Measurements from ENCODE around the gene PSME4. TPM values are rescaled to one million over a fixed set of nuclear protein-coding genes. Genes with fewer than 3 reads are reported as not detected.
"Not testable (repeated sequence)": the region's sequence is repeated elsewhere in the genome, so short reads cannot be mapped to it uniquely, and the experiment has no call there.

Gene PSME4
- polyA plus RNA-seq, 6 donors from 2014 or later: 5.2 to 12.4 (median 7.2) TPM

- Mint-ChIP-seq H3K27me3 (no peaks in the 10 kb centered on the region), H3K27ac (peak overlapping the region in 3 of 6 donors; percentile 59 to 72 (median 67)), H3K36me3 (peaks cover 0 to 14% of the 10 kb centered on the region in 2 donors), H3K9me3 (no peaks in the 10 kb centered on the region), H3K4me3 (no peak overlapping the region), H3K4me1 (peaks cover 15 to 69% (median 46%) of the 10 kb centered on the region in 3 donors)
- ATAC-seq (ENCODE audit: low read depth in 2 of 2) (no peak), DNase-seq (no peak)
These were observed 18.3 kb downstream of the PSME4 start for GRCh38 chr2:53952519-53952918.

GRCh38 chr2:53949457-53949856 lies 21.3 kb downstream of the PSME4 start:
- Mint-ChIP-seq H3K4me3 (peak overlapping the region in 2 of 8 donors; percentile 35 to 59), H3K27ac (peak overlapping the region in 3 of 6 donors; percentile 5 to 34 (median 11)), H3K36me3 (peaks cover 11 to 28% of the 10 kb centered on the region in 2 donors), H3K4me1 (peaks cover 34 to 82% (median 58%) of the 10 kb centered on the region in 3 donors), H3K27me3 (no peaks in the 10 kb centered on the region), H3K9me3 (peaks cover 0 to 2% (median 0%) of the 10 kb centered on the region in 7 donors)
- DNase-seq: no peak
- ATAC-seq (ENCODE audit: low read depth in 2 of 2): peak; percentile 48 to 67

GRCh38 chr2:53945538-53945937 lies 25.3 kb downstream of the PSME4 start:
- H3K4me1 Mint-ChIP-seq: peaks cover 43 to 76% (median 44%) of the 10 kb centered on the region in 3 donors
- DNase-seq: no peak
- H3K4me3 Mint-ChIP-seq: peak overlapping the region; percentile 49 to 90 (median 78)
- H3K36me3 Mint-ChIP-seq: peaks cover 11 to 33% of the 10 kb centered on the region in 2 donors
- ATAC-seq (ENCODE audit: low read depth in 2 of 2): no peak
- peaks cover 0 to 2% (median 0%) of the 10 kb centered on the region in 7 donors for H3K9me3 Mint-ChIP-seq
- H3K27ac Mint-ChIP-seq: peak overlapping the region; percentile 52 to 95 (median 92)
- no peaks in the 10 kb centered on the region for H3K27me3 Mint-ChIP-seq

- Mint-ChIP-seq H3K36me3 (peaks cover 11 to 33% of the 10 kb centered on the region in 2 donors), H3K27me3 (no peaks in the 10 kb centered on the region), H3K4me1 (peaks cover 45 to 80% (median 45%) of the 10 kb centered on the region in 3 donors), H3K4me3 (peak overlapping the region in 2 of 8 donors; percentile 16 to 33), H3K9me3 (peaks cover 0 to 2% (median 0%) of the 10 kb centered on the region in 7 donors), H3K27ac (peak overlapping the region in 1 of 6 donors; percentile 44)
- DNase-seq (no peak), ATAC-seq (ENCODE audit: low read depth in 2 of 2) (no peak)
These were observed 26.3 kb downstream of the PSME4 start for GRCh38 chr2:53944542-53944941.

- Mint-ChIP-seq H3K9me3 (peaks cover 0 to 2% (median 0%) of the 10 kb centered on the region in 7 donors), H3K4me3 (peak overlapping the region in 6 of 8 donors; percentile 5 to 74 (median 43)), H3K27ac (peak overlapping the region in 5 of 6 donors; percentile 16 to 77 (median 60)), H3K36me3 (peaks cover 11 to 20% of the 10 kb centered on the region in 2 donors), H3K4me1 (peaks cover 35 to 61% (median 39%) of the 10 kb centered on the region in 3 donors), H3K27me3 (no peaks in the 10 kb centered on the region)
- peak; percentile 26 to 33 for ATAC-seq (ENCODE audit: low read depth in 2 of 2)
- no peak for DNase-seq
These were observed 28.5 kb downstream of the PSME4 start for GRCh38 chr2:53942280-53942679.

GRCh38 chr2:53941749-53942148 lies 29.0 kb downstream of the PSME4 start:
- peaks cover 34 to 57% (median 35%) of the 10 kb centered on the region in 3 donors for H3K4me1 Mint-ChIP-seq
- DNase-seq (peak; percentile 22), ATAC-seq (ENCODE audit: low read depth in 2 of 2) (peak; percentile 83 to 88)
- H3K27me3 Mint-ChIP-seq: no peaks in the 10 kb centered on the region
- H3K27ac Mint-ChIP-seq: peak overlapping the region in 5 of 6 donors; percentile 16 to 77 (median 60)
- H3K36me3 Mint-ChIP-seq: peaks cover 11 to 21% of the 10 kb centered on the region in 2 donors
- H3K4me3 Mint-ChIP-seq: peak overlapping the region in 7 of 8 donors; percentile 23 to 74 (median 42)
- peaks cover 0 to 2% (median 0%) of the 10 kb centered on the region in 7 donors for H3K9me3 Mint-ChIP-seq

- peaks cover 19 to 40% (median 21%) of the 10 kb centered on the region in 3 donors for H3K4me1 Mint-ChIP-seq
- peaks cover 9 to 11% of the 10 kb centered on the region in 2 donors for H3K36me3 Mint-ChIP-seq
- H3K4me3 Mint-ChIP-seq: peak overlapping the region in 6 of 8 donors; percentile 36 to 79 (median 61)
- ATAC-seq (ENCODE audit: low read depth in 2 of 2): peak in 1 of 2 donors; percentile 28
- DNase-seq: no peak
- H3K9me3 Mint-ChIP-seq: no peaks in the 10 kb centered on the region
- H3K27ac Mint-ChIP-seq: peak overlapping the region in 3 of 6 donors; percentile 72 to 79 (median 74)
- no peaks in the 10 kb centered on the region for H3K27me3 Mint-ChIP-seq
These were observed 31.1 kb downstream of the PSME4 start for GRCh38 chr2:53939656-53940055.

GRCh38 chr2:53938904-53939303 lies 31.9 kb downstream of the PSME4 start:
- peak overlapping the region in 1 of 6 donors; percentile 36 for H3K27ac Mint-ChIP-seq
- H3K4me3 Mint-ChIP-seq: no peak overlapping the region
- no peaks in the 10 kb centered on the region for H3K27me3 Mint-ChIP-seq
- H3K4me1 Mint-ChIP-seq: peaks cover 19 to 38% (median 23%) of the 10 kb centered on the region in 3 donors
- no peak for DNase-seq
- no peak for ATAC-seq (ENCODE audit: low read depth in 2 of 2)
- peaks cover 14 to 15% of the 10 kb centered on the region in 2 donors for H3K36me3 Mint-ChIP-seq
- H3K9me3 Mint-ChIP-seq: no peaks in the 10 kb centered on the region

- H3K4me3 Mint-ChIP-seq: peak overlapping the region in 1 of 8 donors; percentile 12
- H3K4me1 Mint-ChIP-seq: peaks cover 0 to 9% (median 0%) of the 10 kb centered on the region in 3 donors
- H3K9me3 Mint-ChIP-seq: no peaks in the 10 kb centered on the region
- H3K27me3 Mint-ChIP-seq: no peaks in the 10 kb centered on the region
- no peak for DNase-seq
- H3K27ac Mint-ChIP-seq: peak overlapping the region in 1 of 6 donors; percentile 75
- peaks cover 20 to 34% of the 10 kb centered on the region in 2 donors for H3K36me3 Mint-ChIP-seq
- no peak for ATAC-seq (ENCODE audit: low read depth in 2 of 2)
These were observed 37.5 kb downstream of the PSME4 start for GRCh38 chr2:53933329-53933728.

GRCh38 chr2:53926321-53926720 lies 44.5 kb downstream of the PSME4 start:
- H3K9me3 Mint-ChIP-seq; DNase-seq; H3K4me3 Mint-ChIP-seq; H3K4me1 Mint-ChIP-seq; ATAC-seq (ENCODE audit: low read depth in 2 of 2); H3K27me3 Mint-ChIP-seq: not testable (repeated sequence)
- peaks cover 12 to 33% of the 10 kb centered on the region in 2 donors for H3K36me3 Mint-ChIP-seq
- H3K27ac Mint-ChIP-seq: peak overlapping the region in 3 of 6 donors; percentile 15 to 77 (median 66)

GRCh38 chr2:53913721-53914120 lies 57.1 kb downstream of the PSME4 start:
- H3K9me3 Mint-ChIP-seq: no peaks in the 10 kb centered on the region
- H3K4me3 Mint-ChIP-seq: peak overlapping the region in 3 of 8 donors; percentile 9 to 69 (median 21)
- H3K36me3 Mint-ChIP-seq: peaks cover 7 to 8% of the 10 kb centered on the region in 2 donors
- peak overlapping the region in 5 of 6 donors; percentile 3 to 79 (median 72) for H3K27ac Mint-ChIP-seq
- ATAC-seq (ENCODE audit: low read depth in 2 of 2) (peak; percentile 89 to 97), DNase-seq (peak; percentile 7)
- no peaks in the 10 kb centered on the region for H3K27me3 Mint-ChIP-seq
- peaks cover 17 to 22% (median 20%) of the 10 kb centered on the region in 3 donors for H3K4me1 Mint-ChIP-seq

- H3K4me3 Mint-ChIP-seq: no peak overlapping the region
- no peak for ATAC-seq (ENCODE audit: low read depth in 2 of 2)
- peaks cover 17 to 22% (median 20%) of the 10 kb centered on the region in 3 donors for H3K4me1 Mint-ChIP-seq
- H3K36me3 Mint-ChIP-seq: peaks cover 18 to 23% of the 10 kb centered on the region in 2 donors
- H3K27ac Mint-ChIP-seq: peak overlapping the region in 3 of 6 donors; percentile 11 to 63 (median 52)
- no peak for DNase-seq
- H3K27me3 Mint-ChIP-seq: no peaks in the 10 kb centered on the region
- no peaks in the 10 kb centered on the region for H3K9me3 Mint-ChIP-seq
These were observed 59.2 kb downstream of the PSME4 start for GRCh38 chr2:53911434-53912189.

GRCh38 chr2:53907582-53907981 lies 63.2 kb downstream of the PSME4 start:
- ATAC-seq (ENCODE audit: low read depth in 2 of 2): no peak
- H3K27ac Mint-ChIP-seq: peak overlapping the region in 2 of 6 donors; percentile 52 to 79
- no peaks in the 10 kb centered on the region for H3K9me3 Mint-ChIP-seq
- H3K27me3 Mint-ChIP-seq: no peaks in the 10 kb centered on the region
- no peak for DNase-seq
- peaks cover 23 to 42% of the 10 kb centered on the region in 2 donors for H3K36me3 Mint-ChIP-seq
- no peak overlapping the region for H3K4me3 Mint-ChIP-seq
- H3K4me1 Mint-ChIP-seq: peaks cover 5 to 12% (median 7%) of the 10 kb centered on the region in 3 donors
